HG03139 (cell line): ENCODE results near the gene TJP2.

Source experiments
- ATAC-seq: cut with Tn5 transposase; IDR thresholded peaks from one replicate; pipeline ENCODE4 v1.9.1; 2021; ENCODE audit not compliant: unreplicated experiment

The TJP2 gene

GRCh38 chr9:69173891-69174615 lies at the start of gene TJP2:
TSS of gene TJP2 (plus strand) at chr9:69174277. CDS start at chr9:69174373, 96 bp downstream.
- ATAC-seq, result peak; percentile 41

- no peak for ATAC-seq
Measured at GRCh38 chr9:69130456-69131441, 43.3 kb upstream of the TJP2 start.

DNA sequence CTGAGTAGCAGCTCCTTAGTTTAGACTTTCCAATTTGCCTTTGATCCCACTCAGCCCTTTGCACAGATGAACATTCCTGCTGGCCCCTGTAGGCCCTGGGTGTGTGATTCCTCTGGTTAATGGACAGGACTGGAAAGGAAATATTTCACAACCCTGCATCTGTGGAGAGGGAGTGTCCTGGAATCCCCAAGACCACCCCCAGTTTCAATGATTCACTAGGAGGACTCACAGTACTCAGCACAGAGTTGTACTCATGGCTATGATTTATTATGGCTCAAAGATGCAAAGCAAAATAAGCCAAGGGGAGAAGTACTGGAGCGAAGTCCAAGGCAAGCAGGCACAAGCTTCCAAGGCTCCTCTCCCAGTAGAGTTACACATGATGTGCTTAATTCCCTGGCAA lies 42.4 kb upstream of the TJP2 start:
- no peak for ATAC-seq

DNA sequence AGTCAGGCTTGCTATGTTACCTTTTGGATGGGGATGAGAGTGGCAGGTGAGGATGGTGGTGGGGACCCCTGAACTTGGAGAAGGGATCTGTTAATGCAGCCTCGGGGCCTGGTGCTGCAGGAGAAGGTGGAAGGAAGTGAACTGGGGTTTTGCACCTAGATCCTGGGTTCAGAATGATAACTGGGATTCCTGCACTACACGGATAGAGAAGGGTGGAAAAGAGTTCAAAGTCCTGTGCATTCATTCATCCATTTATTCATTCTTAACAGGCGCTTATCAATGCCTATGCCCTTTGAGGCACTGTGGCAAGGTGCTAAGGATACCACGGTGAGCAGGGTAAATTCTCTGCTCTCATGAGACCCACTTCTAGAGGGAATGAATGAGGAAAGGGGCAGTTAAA lies 41.7 kb upstream of the TJP2 start:
- ATAC-seq, result no peak

GRCh38 chr9:69134412-69134811 lies 39.7 kb upstream of the TJP2 start:
- ATAC-seq, result no peak

- ATAC-seq, result no peak
Measured at GRCh38 chr9:69136185-69136584, 37.9 kb upstream of the TJP2 start.

DNA sequence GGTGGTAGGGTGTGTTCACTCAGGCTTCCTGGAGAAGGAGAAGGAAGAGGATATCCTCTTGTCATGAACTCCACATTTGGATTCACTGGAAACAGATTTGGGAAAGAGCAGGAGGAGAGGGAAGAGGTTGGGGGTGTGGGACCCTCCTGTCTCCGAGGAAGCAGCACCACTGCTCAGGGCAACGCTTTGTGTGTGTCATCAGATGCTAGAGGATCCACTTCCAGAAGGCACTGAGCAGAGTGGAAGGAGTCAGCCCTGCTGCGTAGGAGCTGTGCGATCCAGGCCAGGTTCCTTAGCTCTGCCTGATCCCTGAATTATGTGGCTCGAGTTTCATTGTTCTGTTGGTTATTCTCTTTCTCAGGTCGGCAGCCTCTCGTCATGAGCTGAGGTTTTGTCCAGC lies 37.3 kb upstream of the TJP2 start:
- no peak for ATAC-seq

DNA sequence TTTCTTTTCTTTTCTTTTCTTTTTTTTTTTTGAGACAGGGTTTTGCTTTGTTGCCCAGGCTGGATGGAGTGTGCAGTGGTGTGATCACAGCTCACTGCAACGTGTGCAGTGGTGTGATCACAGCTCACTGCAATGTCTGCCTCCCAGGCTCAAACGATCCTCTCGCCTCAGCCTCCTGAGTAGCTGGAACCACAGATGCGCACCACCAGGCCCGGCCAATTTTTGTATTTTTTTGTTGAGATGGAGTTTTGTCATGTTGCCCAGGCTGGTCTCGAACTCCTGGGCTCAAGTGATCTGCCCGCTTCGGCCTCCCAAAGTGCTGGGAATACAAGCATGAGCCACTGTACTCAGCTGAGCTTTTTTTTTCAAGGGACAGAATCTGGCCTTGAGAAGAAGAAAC lies 36.8 kb upstream of the TJP2 start:
- no peak for ATAC-seq

DNA sequence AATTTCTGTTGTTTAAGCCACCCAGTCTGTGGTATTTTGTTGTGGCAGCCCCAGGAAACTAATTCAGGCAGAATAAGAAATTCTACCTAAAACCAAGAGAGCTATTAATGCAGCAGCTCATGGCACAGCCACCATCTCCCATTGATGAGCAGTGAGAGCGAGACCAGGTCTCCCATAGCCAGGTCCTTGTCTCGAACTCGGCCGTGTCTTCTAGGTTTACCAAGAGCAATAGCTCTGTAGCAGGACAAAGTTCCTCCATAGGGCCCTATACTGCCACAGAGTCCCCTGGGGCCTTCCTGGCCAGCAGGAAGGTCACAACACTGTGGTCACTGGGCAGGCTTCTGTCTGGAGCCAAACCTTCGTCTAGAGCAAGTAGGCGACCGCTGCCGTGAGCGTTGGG lies 34.5 kb upstream of the TJP2 start:
- no peak for ATAC-seq

DNA sequence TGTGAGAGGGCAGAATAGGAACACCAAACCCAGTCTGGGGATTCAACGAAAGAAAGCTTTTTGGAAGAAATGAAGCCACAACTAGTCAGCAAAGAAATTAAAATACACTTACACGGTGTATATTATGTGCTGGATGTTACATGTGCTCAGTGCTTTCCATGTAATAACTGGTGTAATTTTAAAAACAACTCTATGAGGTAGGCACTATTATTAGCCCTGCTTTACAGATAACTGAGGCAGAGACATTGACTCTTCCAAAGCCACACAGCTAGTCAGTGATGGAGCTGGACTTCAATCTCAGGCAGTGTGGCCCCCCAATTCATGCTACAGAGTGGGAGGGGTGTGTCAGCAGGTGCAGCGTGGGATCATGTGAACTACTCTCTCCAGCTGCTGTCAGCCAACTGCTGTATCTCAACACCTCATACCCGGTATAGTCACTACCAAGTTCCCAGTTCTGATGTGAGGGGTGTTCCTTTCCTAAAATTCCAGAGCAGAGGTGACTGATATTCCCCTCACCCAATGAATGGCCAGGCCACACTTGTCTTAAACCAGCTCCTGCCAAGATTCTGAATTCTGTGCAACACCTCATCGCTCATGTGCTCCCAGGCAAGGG lies 33.8 kb upstream of the TJP2 start:
- ATAC-seq, result no peak

DNA sequence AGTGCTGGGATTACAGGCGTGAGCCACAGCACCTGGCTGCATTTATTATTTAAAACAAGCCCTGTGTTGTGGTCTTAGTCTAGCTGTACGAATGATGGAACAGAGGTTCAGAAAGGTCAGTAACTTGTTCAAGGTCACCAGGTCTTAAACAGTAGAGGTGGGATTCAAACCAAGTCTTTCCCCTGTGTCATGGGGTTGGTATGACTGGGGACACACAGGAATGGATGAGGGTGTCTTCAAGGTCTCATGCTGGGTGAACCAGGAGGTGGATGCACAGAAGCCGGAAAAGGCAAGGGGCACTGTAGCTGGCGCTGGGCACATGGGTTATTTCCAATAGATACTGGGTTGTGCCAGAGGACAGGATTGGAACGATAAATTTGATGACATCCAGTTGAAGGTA lies 32.2 kb upstream of the TJP2 start:
- no peak for ATAC-seq

DNA sequence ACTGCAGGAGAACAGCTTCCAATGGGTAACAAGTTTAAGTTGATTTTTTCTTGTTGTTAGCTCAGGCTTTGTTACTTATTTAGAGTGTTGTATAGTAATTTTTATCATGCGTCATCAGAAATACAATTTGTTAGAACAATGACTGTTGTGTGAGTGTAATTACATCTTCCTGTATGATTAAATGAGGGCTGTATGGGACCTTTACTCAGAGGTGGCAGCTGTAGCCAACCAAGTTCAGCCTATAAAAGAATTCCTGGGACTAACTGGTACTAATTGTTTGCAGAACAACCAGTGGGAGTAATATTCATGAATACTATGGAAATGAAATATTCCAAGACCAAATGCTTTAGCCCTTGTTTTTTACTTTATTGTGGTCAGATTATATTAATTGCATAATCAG lies 30.8 kb upstream of the TJP2 start:
- no peak for ATAC-seq

DNA sequence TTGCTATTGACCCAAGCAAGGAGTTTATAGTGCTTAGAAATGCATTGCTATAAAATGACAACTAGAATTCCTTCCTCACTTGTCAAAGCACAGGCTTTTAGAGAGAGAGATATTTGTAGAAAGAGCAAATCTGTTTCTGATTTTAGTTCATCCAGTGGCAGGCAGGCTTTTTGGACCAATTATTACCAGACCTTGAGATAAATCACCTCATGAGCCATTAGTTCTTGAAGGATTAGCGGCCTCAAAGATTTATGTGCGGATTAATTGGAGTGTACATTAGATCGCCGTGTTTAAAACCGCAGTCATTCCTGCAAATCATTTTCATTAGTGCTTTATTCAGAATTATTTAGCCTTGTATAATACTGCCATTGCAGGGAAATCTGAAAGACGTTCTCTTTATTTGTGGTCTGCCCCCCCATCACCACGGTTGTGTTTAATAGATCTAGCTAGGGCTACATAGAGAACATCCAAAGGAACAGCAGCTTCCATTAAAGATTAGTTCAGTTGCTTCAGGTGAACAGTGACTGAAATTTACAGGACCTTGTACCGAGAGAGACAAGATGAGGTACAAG lies 28.8 kb upstream of the TJP2 start:
- no peak for ATAC-seq

DNA sequence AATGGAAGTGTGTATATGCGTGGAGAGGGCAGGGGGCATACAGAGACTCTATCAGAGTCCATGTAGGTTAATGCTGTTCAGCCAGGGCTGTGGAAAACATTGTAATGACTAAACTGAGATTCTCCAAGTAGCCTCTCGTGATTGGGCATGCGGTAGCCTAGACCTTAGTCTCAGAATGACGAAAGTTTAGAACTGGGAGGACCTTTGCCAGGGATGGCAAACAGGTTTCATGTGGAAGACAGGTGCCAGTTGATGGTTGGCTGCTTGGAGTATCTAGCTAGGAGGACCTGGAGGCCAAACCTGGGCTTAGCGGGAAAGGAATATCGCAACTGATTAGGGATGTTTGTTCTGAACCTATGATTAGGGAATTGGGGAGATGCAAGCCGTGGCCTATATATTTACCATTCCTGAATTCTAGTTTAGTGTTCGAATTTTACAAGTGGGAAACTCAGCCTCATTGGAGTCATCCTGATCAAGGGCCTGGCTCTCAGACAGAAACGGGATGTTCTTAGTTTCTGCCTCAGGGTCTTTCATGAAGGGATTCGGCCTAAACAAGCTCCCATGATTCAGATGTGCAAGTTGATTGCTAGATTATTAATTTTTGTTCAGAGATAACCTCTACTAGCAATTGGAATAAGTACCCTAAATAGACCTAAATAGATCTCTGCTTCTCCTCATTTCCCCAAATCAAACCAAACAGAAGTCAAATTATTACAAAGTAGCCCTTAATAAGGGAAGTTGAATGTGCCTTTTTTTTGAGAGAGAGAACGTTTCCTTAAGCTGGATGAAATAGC lies 26.8 kb upstream of the TJP2 start:
- no peak for ATAC-seq

DNA sequence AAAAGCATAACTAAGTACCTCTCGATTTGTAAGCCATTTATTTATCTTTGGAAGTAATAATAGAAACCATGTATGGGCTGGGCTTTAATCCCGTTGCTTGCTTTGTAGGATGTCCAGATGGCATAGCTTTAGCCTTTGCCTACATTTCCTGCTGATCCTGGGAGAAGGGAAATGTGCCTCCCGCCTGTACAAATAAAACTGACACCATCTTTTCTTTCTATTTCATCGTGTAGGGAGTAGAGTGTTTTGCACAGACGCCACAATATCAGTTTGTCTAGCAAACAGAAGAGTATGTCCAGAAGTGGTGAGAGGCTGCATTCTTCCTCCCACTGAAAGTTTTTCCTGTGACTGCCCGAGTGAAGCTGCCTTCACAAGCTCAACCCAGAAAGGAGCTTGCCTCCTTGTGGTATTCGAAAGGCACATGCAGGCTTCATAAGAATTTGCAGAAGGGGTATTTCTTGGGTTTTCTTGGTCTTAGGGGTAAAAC lies 24.7 kb upstream of the TJP2 start:
- no peak for ATAC-seq

DNA sequence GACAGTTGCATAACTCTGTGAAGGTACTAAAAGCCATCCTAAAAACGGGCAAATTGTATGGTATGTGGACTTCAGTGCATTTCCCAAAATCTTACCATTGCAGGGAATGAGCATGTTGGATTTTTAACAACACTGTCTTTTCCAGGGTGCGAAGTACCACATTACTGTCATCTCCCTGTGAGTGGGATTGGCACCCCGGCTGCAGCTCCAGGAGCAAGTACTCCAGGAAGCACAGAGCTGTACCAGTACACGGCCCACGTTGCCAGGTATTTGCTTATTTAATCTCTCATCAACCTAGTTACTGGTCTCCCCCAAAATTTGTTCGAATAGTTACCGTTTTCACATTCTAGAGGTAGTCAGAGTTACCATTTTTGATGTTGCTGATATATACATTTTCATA lies 22.6 kb upstream of the TJP2 start:
- ATAC-seq, result no peak

- ATAC-seq, result no peak
Measured at GRCh38 chr9:69153707-69154521, 20.2 kb upstream of the TJP2 start.

DNA sequence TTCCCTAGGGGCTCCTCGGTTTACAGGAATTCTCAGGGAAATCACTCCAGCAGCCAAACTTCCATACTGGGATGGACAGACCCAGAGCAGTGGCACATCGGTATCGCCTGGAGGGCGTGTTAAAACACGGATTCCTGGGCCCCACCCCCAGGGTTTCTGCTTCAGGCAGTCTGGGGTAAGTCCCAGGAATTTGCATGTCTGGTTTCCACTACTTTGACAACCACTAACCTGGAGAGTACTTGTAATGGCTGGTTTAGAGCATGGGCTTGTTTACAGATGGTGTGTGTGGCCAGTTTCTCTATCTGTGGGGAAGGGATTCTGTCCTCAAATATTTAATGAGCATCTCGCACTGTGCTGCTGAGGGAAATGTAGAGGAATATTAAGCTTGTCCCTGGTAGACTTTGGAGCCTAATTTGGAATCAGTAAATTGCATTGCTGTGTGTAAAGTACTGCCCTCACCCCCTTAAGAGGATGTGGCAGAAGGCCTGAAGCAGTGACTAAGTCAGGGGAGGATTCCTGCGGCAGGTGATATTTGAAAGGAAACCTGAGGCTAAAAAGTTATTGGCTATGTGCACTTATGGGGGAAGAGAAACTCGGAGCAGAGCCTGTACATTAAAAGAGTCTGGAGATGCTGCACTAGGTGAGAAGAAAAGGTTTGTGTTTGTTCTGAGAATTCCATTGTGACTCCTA lies 18.6 kb upstream of the TJP2 start:
- ATAC-seq, result peak; percentile 78
